Measurements from ENCODE around the gene PAQR7. TPM values are rescaled to one million over a fixed set of nuclear protein-coding genes. Genes with fewer than 3 reads are reported as not detected.

The PAQR7 gene
- total RNA-seq, 1 donor from 2014 or later, result 15.1 TPM

DNA sequence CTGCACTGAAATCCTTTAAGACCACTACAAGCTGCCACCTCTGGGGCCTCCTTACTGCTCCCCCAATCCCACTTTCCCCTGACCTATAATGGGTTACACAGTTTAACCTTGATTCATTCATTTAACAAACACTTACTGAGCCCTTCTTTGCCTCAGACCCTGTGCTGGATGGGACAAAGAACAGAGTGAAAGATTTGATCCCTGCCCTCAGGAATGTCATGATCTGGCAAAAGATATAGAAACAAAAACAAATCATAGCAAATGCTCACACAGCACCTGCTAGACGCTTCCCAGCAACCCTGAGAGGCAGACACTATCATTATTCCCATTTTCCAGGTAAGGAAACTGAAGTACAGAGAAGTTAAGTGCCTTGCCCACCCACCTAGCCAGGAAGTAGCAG is 9.2 kb downstream of the PAQR7 start:
- Histone ChIP-seq H3K4me2 (ENCODE audit: low read length) (no peak overlapping the region), H3K79me2 (ENCODE audit: insufficient read depth, low read length) (no peaks in the 10 kb centered on the region), H3K4me1 (ENCODE audit: insufficient read depth, low read length) (no peaks in the 10 kb centered on the region), H2AFZ (ENCODE audit: low read depth, low read length) (no peak overlapping the region), H3K9ac (ENCODE audit: low read length) (no peak overlapping the region), H3K9me3 (ENCODE audit: insufficient read depth, low read depth, low read length) (no peaks in the 10 kb centered on the region), H3K27ac (ENCODE audit: low read depth, low read length) (no peak overlapping the region), H3K36me3 (ENCODE audit: insufficient read depth, low read length) (peaks cover 6% of the 10 kb centered on the region), H3K4me3 (ENCODE audit: insufficient read depth, low read depth, low read length) (no peak overlapping the region), H3K27me3 (ENCODE audit: insufficient read depth, low read length) (no peaks in the 10 kb centered on the region), H4K20me1 (ENCODE audit: insufficient read depth, low read length) (peaks cover 11% of the 10 kb centered on the region)
- Mint-ChIP-seq H3K27ac (ENCODE audit: unreplicated experiment) (peak overlapping the region; percentile 48), H3K27me3 (ENCODE audit: low read depth, unreplicated experiment) (no peaks in the 10 kb centered on the region), H3K36me3 (ENCODE audit: low read depth, unreplicated experiment) (peaks cover 10% of the 10 kb centered on the region), H3K4me3 (ENCODE audit: unreplicated experiment) (no peak overlapping the region), H3K4me1 (ENCODE audit: low read depth, unreplicated experiment) (peaks cover 3% of the 10 kb centered on the region), H3K9me3 (ENCODE audit: unreplicated experiment) (no peaks in the 10 kb centered on the region)
- no peak for FAIRE-seq
- no peak for DNase-seq (ENCODE audit: low read depth)
- TF ChIP-seq, protein P1, sequence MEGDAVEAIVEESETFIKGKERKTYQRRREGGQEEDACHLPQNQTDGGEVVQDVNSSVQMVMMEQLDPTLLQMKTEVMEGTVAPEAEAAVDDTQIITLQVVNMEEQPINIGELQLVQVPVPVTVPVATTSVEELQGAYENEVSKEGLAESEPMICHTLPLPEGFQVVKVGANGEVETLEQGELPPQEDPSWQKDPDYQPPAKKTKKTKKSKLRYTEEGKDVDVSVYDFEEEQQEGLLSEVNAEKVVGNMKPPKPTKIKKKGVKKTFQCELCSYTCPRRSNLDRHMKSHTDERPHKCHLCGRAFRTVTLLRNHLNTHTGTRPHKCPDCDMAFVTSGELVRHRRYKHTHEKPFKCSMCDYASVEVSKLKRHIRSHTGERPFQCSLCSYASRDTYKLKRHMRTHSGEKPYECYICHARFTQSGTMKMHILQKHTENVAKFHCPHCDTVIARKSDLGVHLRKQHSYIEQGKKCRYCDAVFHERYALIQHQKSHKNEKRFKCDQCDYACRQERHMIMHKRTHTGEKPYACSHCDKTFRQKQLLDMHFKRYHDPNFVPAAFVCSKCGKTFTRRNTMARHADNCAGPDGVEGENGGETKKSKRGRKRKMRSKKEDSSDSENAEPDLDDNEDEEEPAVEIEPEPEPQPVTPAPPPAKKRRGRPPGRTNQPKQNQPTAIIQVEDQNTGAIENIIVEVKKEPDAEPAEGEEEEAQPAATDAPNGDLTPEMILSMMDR (IDR thresholded peaks at IDR 0.05; ENCODE audit: insufficient read depth, low read depth, low read length), result no peak
- TF ChIP-seq EZH2 (IDR thresholded peaks at IDR 0.05; ENCODE audit: insufficient read depth, low read length), result no peak

DNA sequence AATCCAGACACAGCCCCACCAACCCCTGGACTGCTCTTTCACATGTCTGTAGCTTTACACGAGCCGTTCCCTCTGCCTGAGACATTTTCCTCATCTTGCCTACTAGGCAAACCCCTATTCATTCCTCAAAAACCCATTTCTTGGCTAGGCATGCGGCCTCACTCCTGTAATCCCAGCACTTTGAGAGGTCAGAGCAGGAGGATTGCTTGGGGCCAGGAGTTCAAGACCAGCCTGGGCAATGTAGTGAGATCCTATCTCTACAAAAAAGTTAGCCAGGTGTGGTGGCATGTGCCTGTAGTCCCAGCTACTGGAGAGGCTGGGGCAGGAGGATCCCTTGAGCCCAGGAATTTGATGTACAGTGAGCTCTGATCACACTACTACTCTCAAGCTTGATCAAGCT is 11.1 kb downstream of the PAQR7 start:
- H3K9ac ChIP-seq (ENCODE audit: low read length), result no peak overlapping the region
- Mint-ChIP-seq H3K4me3 (ENCODE audit: unreplicated experiment) (no peak overlapping the region), H3K9me3 (ENCODE audit: unreplicated experiment) (no peaks in the 10 kb centered on the region), H3K27ac (ENCODE audit: unreplicated experiment) (no peak overlapping the region), H3K4me1 (ENCODE audit: low read depth, unreplicated experiment) (peaks cover 6% of the 10 kb centered on the region), H3K36me3 (ENCODE audit: low read depth, unreplicated experiment) (peaks cover 11% of the 10 kb centered on the region), H3K27me3 (ENCODE audit: low read depth, unreplicated experiment) (no peaks in the 10 kb centered on the region)
- TF ChIP-seq EZH2 (IDR thresholded peaks at IDR 0.05; ENCODE audit: insufficient read depth, low read length), result no peak
- TF ChIP-seq, protein P1 (IDR thresholded peaks at IDR 0.05; ENCODE audit: insufficient read depth, low read depth, low read length), result no peak
- peaks cover 2% of the 10 kb centered on the region for H3K4me1 ChIP-seq (ENCODE audit: insufficient read depth, low read length)
- H3K27me3 ChIP-seq (ENCODE audit: insufficient read depth, low read length), result no peaks in the 10 kb centered on the region
- H4K20me1 ChIP-seq (ENCODE audit: insufficient read depth, low read length), result peaks cover 11% of the 10 kb centered on the region
- no peaks in the 10 kb centered on the region for H3K79me2 ChIP-seq (ENCODE audit: insufficient read depth, low read length)
- no peak for DNase-seq (ENCODE audit: low read depth)
- no peak overlapping the region for H3K4me2 ChIP-seq (ENCODE audit: low read length)
- peaks cover 6% of the 10 kb centered on the region for H3K36me3 ChIP-seq (ENCODE audit: insufficient read depth, low read length)
- H3K4me3 ChIP-seq (ENCODE audit: insufficient read depth, low read depth, low read length), result no peak overlapping the region
- FAIRE-seq, result no peak
- no peak overlapping the region for H2AFZ ChIP-seq (ENCODE audit: low read depth, low read length)
- no peak overlapping the region for H3K27ac ChIP-seq (ENCODE audit: low read depth, low read length)
- no peaks in the 10 kb centered on the region for H3K9me3 ChIP-seq (ENCODE audit: insufficient read depth, low read depth, low read length)

DNA sequence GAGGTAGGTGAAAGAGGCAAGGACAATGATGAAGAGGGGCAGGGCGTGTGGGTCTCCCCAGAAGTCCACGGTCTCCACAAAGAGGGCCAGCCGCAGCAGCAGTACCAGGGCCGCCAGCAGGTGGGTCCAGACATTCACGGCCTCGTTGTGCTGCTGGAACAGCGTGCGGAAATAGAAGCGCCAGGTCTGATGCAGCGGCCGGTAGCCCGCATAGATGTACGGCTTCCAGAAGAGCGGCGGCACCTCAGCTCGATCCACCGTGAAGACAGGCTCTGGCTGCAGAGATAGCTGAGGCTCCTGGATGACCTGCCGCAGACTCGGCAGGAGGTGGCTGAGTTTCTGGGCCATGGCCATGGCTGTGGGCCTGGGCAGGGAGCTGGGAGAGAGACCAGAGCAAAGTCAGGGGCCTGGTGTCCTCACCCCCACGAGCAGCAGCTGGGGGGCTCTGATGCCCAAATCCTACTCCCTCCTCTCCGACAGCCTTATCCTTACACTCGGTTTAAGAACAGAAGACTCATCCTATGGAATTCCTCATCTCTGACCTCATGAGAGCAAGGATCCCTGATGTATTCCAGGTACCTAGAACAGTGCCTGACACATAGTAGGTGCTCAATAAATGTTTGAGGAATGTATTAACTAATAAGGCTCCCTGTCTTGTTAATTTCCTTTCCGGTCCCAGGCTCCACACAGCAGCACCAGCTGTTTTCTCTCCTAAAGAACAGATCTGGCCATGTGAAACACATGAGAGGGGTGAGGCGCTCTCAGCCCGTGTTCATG is 11.8 kb downstream of the PAQR7 start:
- no peaks in the 10 kb centered on the region for H3K9me3 Mint-ChIP-seq (ENCODE audit: unreplicated experiment)
- H3K36me3 Mint-ChIP-seq (ENCODE audit: low read depth, unreplicated experiment), result peaks cover 11% of the 10 kb centered on the region
- H3K36me3 ChIP-seq (ENCODE audit: insufficient read depth, low read length), result peaks cover 6% of the 10 kb centered on the region
- H3K9ac ChIP-seq (ENCODE audit: low read length), result no peak overlapping the region
- H3K4me3 ChIP-seq (ENCODE audit: insufficient read depth, low read depth, low read length), result no peak overlapping the region
- peaks cover 10% of the 10 kb centered on the region for H3K4me1 Mint-ChIP-seq (ENCODE audit: low read depth, unreplicated experiment)
- H3K9me3 ChIP-seq (ENCODE audit: insufficient read depth, low read depth, low read length), result no peaks in the 10 kb centered on the region
- H3K79me2 ChIP-seq (ENCODE audit: insufficient read depth, low read length), result peaks cover 4% of the 10 kb centered on the region
- FAIRE-seq (no peak), DNase-seq (ENCODE audit: low read depth) (no peak)
- no peaks in the 10 kb centered on the region for H3K27me3 Mint-ChIP-seq (ENCODE audit: low read depth, unreplicated experiment)
- peak overlapping the region; percentile 18 for H3K27ac Mint-ChIP-seq (ENCODE audit: unreplicated experiment)
- TF ChIP-seq EZH2 (IDR thresholded peaks at IDR 0.05; ENCODE audit: insufficient read depth, low read length), result no peak
- H2AFZ ChIP-seq (ENCODE audit: low read depth, low read length), result no peak overlapping the region
- H3K4me1 ChIP-seq (ENCODE audit: insufficient read depth, low read length), result peaks cover 6% of the 10 kb centered on the region
- peaks cover 11% of the 10 kb centered on the region for H4K20me1 ChIP-seq (ENCODE audit: insufficient read depth, low read length)
- no peak overlapping the region for H3K4me2 ChIP-seq (ENCODE audit: low read length)
- H3K27me3 ChIP-seq (ENCODE audit: insufficient read depth, low read length), result no peaks in the 10 kb centered on the region
- H3K27ac ChIP-seq (ENCODE audit: low read depth, low read length), result no peak overlapping the region
- no peak overlapping the region for H3K4me3 Mint-ChIP-seq (ENCODE audit: unreplicated experiment)

All from astrocyte (in vitro differentiated cells and primary cell).